Measurements from ENCODE around the gene TRIP10. TPM values are rescaled to one million over a fixed set of nuclear protein-coding genes. Genes with fewer than 3 reads are reported as not detected.

The TRIP10 gene
- total and polyA plus RNA-seq, 2 of the 13 experiments (the other 11 are each of a cell fraction or from before 2014, with no cell fraction given): 32.5 to 33.2 TPM

- TF ChIP-seq HMGXB4 (CRISPR knock-in tag; IDR thresholded peaks at IDR 0.05; ENCODE audit: borderline replicate concordance in 1 of 2, low read depth in 1 of 2): peak in 1 of 2 experiments; percentile 58; a peak in 1 of 4 replicates
- peak; percentile 92 for TF ChIP-seq FOXO1 (CRISPR knock-in tag; IDR thresholded peaks at IDR 0.05)
- no peak for TF ChIP-seq IRF9 (CRISPR knock-in tag; IDR thresholded peaks at IDR 0.05; ENCODE audit: borderline replicate concordance)
- TF ChIP-seq ZSCAN31 (CRISPR knock-in tag; IDR thresholded peaks at IDR 0.05; ENCODE audit: low read depth): no peak
- no peak for TF ChIP-seq CENPBD1 (CRISPR knock-in tag; IDR thresholded peaks at IDR 0.05; ENCODE audit: borderline replicate concordance, low read depth)
- TF ChIP-seq EHMT2 (IDR thresholded peaks at IDR 0.05; ENCODE audit: borderline replicate concordance, low read depth, low read length): no peak
- TF ChIP-seq GLI4 (CRISPR knock-in tag; IDR thresholded peaks at IDR 0.05; ENCODE audit: borderline replicate concordance): no peak
- TF ChIP-seq ZNF879 (CRISPR knock-in tag; IDR thresholded peaks at IDR 0.05): no peak
- TF ChIP-seq HDAC2 (CRISPR knock-in tag; IDR thresholded peaks at IDR 0.05): peak; percentile 73; the same call in 1 of the 2 replicates
- no peak for TF ChIP-seq STAT5B (CRISPR knock-in tag; IDR thresholded peaks at IDR 0.05)
- peak; percentile 82; the same call in 1 of the 2 replicates for TF ChIP-seq MYNN (CRISPR knock-in tag; IDR thresholded peaks at IDR 0.05; ENCODE audit: low read depth)
- TF ChIP-seq GTF3A (CRISPR knock-in tag; conservative IDR thresholded peaks at IDR 0.05): no peak
- TF ChIP-seq ZBTB33 (CRISPR knock-in tag; IDR thresholded peaks at IDR 0.05): peak; percentile 38; the same call in 1 of the 2 replicates
- TF ChIP-seq ARNT2 (CRISPR knock-in tag; IDR thresholded peaks at IDR 0.05; ENCODE audit: low read depth): peak; percentile 73; the same call in 1 of the 2 replicates
- TF ChIP-seq ZBTB1 (CRISPR knock-in tag; IDR thresholded peaks at IDR 0.05; ENCODE audit: borderline replicate concordance): no peak
- peak; percentile 25 for TF ChIP-seq HNRNPLL (IDR thresholded peaks at IDR 0.05; ENCODE audit: low read depth, low read length, poor library complexity, severe bottlenecking)
- TF ChIP-seq CBX5 (CRISPR knock-in tag; IDR thresholded peaks at IDR 0.05; ENCODE audit: borderline replicate concordance): 0 out of 2 replicates have a peak, but pooled peaks have one; percentile 35
- TF ChIP-seq ZNF574 (CRISPR knock-in tag; IDR thresholded peaks at IDR 0.05): peak; percentile 57; the same call in 1 of the 2 replicates
- 0 out of 2 replicates have a peak, but pooled peaks have one; percentile 3 for TF ChIP-seq NAIF1 (CRISPR knock-in tag; IDR thresholded peaks at IDR 0.05; ENCODE audit: borderline replicate concordance)
- no peak for TF ChIP-seq MAFF (IDR thresholded peaks at IDR 0.05; ENCODE audit: low read depth, low read length)
Measured at GRCh38 chr19:6730153-6730804, 9.2 kb upstream of the TRIP10 start (continued).

Measured in HepG2 (cell line).